PC-9 (cell line): ENCODE data around the gene PSTPIP1. TPM values are rescaled to one million over a fixed set of nuclear protein-coding genes. Genes with fewer than 3 reads are reported as not detected.

Experiments used
- BruUV-seq: library from RNA; stranded (reverse); fragments of 400-500 nt; replicated peaks from 2 replicates; lab custom pipeline; 2021; lab: Mats Ljungman, UMichigan
- CTCF ChIA-PET: fragments of 300-600 bp; sonication (Branson Sonifier 250); formaldehyde crosslinking; loops from one replicate; lab custom pipeline; 2022; ENCODE audit warnings: antibody characterized with exemption; lab: Charles Lee
- POLR2A ChIA-PET: fragments of 300-600 bp; sonication (Branson Sonifier 250); formaldehyde crosslinking; loops from one replicate; lab custom pipeline; 2022; ENCODE audit warnings: antibody characterized with exemption; ENCODE audit not compliant: unreplicated experiment; lab: Charles Lee
- DNase-seq, 2 experiments: peaks; one replicate each; pipeline versions ENCODE4 v3.0.0 to v3.0.0-alpha.2; 2015 to 2022; ENCODE audit warnings: mixed read lengths in 1 of 2
- H2AFZ ChIP-seq: fragments of 200-600 bp; sonication (generic); 2 replicates; pipeline ENCODE4 v1.8.1; 2017; ENCODE audit warnings: antibody characterized with exemption
- H3F3A ChIP-seq: fragments of 200-600 bp; sonication (generic); 2 replicates; pipeline ENCODE4 v1.8.1; 2017; ENCODE audit warnings: antibody characterized with exemption, mild to moderate bottlenecking, low read depth; ENCODE audit not compliant: insufficient read depth
- H3K27ac ChIP-seq: fragments of 200-600 bp; sonication (generic); 2 replicates; pipeline ENCODE4 v1.6.1; 2016; ENCODE audit warnings: mixed run types
- H3K27me3 ChIP-seq: fragments of 200-600 bp; sonication (generic); 2 replicates; pipeline ENCODE4 v1.6.1; 2016; ENCODE audit warnings: low read depth, mixed run types; ENCODE audit not compliant: insufficient read depth
- H3K36me3 ChIP-seq: fragments of 200-600 bp; sonication (generic); 2 replicates; pipeline ENCODE4 v1.6.1; 2016; ENCODE audit warnings: low read depth, mixed run types
- H3K4me1 ChIP-seq: fragments of 200-600 bp; sonication (generic); replicated peaks from 2 replicates; pipeline ENCODE4 v1.6.1; 2016; ENCODE audit warnings: mixed run types; ENCODE audit not compliant: insufficient read depth
- H3K4me2 ChIP-seq: fragments of 200-600 bp; sonication (generic); 2 replicates; pipeline ENCODE4 v1.6.1; 2017; ENCODE audit warnings: mixed run types
- H3K4me3 ChIP-seq: fragments of 200-600 bp; sonication (generic); 2 replicates; pipeline ENCODE4 v1.6.1; 2016; ENCODE audit warnings: mixed run types
- H3K79me2 ChIP-seq: fragments of 200-600 bp; sonication (generic); 2 replicates; pipeline ENCODE4 v1.6.1; 2017; ENCODE audit warnings: low read depth, mixed run types
- H3K9me2 ChIP-seq: fragments of 200-600 bp; sonication (generic); 2 replicates; pipeline ENCODE4 v1.8.1; 2017; ENCODE audit warnings: mild to moderate bottlenecking; ENCODE audit not compliant: insufficient read depth
- H3K9me3 ChIP-seq: fragments of 200-600 bp; sonication (generic); 2 replicates; pipeline ENCODE4 v1.8.1; 2016; ENCODE audit warnings: low read depth; ENCODE audit not compliant: insufficient read depth
- H4K20me1 ChIP-seq: fragments of 200-600 bp; sonication (generic); 2 replicates; pipeline ENCODE4 v1.8.1; 2017; ENCODE audit not compliant: insufficient read depth
- CTCF ChIP-seq: fragments of 200-600 bp; sonication (generic); conservative IDR thresholded peaks from 2 replicates; pipeline ENCODE4 v1.6.1; 2017; ENCODE audit warnings: mixed run types, antibody characterized with exemption, mild to moderate bottlenecking, moderate library complexity
- EZH2 ChIP-seq: fragments of 200-600 bp; sonication (generic); IDR thresholded peaks from 2 replicates; pipeline ENCODE4 v1.8.0; 2017; ENCODE audit warnings: antibody characterized with exemption, low read depth
- intact Hi-C: fragments of 100-400 bp; cut with micrococcal nuclease; formaldehyde crosslinking; loops from one replicate; pipeline ENCODE4 v1.10.0; 2022; ENCODE audit not compliant: unreplicated experiment
- total RNA-seq: library from RNA; stranded (reverse); gene quantifications from 2 replicates; pipeline ENCODE4 v1.2.3, GENCODE V29; 2021

The PSTPIP1 gene
- total RNA-seq, 1 experiment from 2014 or later = not detected

GRCh38 chr15:77069521-77070121 lies 74.7 kb downstream of the PSTPIP1 start:
- no peaks in the 10 kb centered on the region for H4K20me1 ChIP-seq
- peaks cover 51% of the 10 kb centered on the region for H3K79me2 ChIP-seq
- TF ChIP-seq CTCF = no peak
- TF ChIP-seq EZH2 = no peak
- no peak overlapping the region for H3K27ac ChIP-seq
- peak overlapping the region; percentile 88 for H3K4me3 ChIP-seq
- TSS peak; percentile 67 for BruUV-seq
- peak overlapping the region; percentile 92 for H3K4me2 ChIP-seq
- no peaks in the 10 kb centered on the region for H3K9me3 ChIP-seq
- no peak for DNase-seq
- POLR2A ChIA-PET = interaction anchor here (0.7 to 0.8 kb wide), 2 partner anchors 36 to 998 kb away, joined by 3 read pairs; no protein-coding TSS in a partner anchor
- H3K36me3 ChIP-seq = no peaks in the 10 kb centered on the region
- intact Hi-C loops = no loop called here
- peaks cover 55% of the 10 kb centered on the region for H3K4me1 ChIP-seq
- peak overlapping the region; percentile 82 for H2AFZ ChIP-seq
- H3K27me3 ChIP-seq = no peaks in the 10 kb centered on the region
- peaks cover 39% of the 10 kb centered on the region for H3F3A ChIP-seq
- H3K9me2 ChIP-seq = no peaks in the 10 kb centered on the region
- CTCF ChIA-PET = no interaction called here

GRCh38 chr15:77070180-77070494 lies 75.2 kb downstream of the PSTPIP1 start:
- POLR2A ChIA-PET = interaction anchor here (0.8 kb wide), 1 partner anchor 999 kb away, joined by 3 read pairs; no protein-coding TSS in a partner anchor
- Histone ChIP-seq H3K36me3 (no peaks in the 10 kb centered on the region), H3K9me2 (no peaks in the 10 kb centered on the region), H3K4me3 (peak overlapping the region; percentile 88), H3K4me2 (peak overlapping the region; percentile 92), H3K4me1 (peaks cover 50% of the 10 kb centered on the region), H3K27me3 (no peaks in the 10 kb centered on the region), H3F3A (peaks cover 33% of the 10 kb centered on the region), H2AFZ (peak overlapping the region; percentile 82), H3K79me2 (peaks cover 48% of the 10 kb centered on the region), H3K27ac (no peak overlapping the region), H3K9me3 (no peaks in the 10 kb centered on the region), H4K20me1 (no peaks in the 10 kb centered on the region)
- intact Hi-C loops = no loop called here
- no TSS peak for BruUV-seq
- no peak for DNase-seq
- TF ChIP-seq CTCF (no peak), EZH2 (no peak)
- CTCF ChIA-PET = no interaction called here

GRCh38 chr15:77070495-77071304 lies 75.8 kb downstream of the PSTPIP1 start, which contains the start of gene TSPAN3:
TSPAN3 (minus strand) TSS chr15:77071109; CDS start chr15:77070954, 155 bp downstream.
- H3K4me3 ChIP-seq = peak within 1 kb of the TSS; percentile 88
- no peak within 1 kb of the TSS for H3K27ac ChIP-seq
- peaks cover 28% of the 10 kb centered on the region for H3F3A ChIP-seq
- BruUV-seq = no TSS peak
- TF ChIP-seq EZH2 = no peak
- no peak for TF ChIP-seq CTCF
- intact Hi-C loops = no loop called here
- peaks cover 43% of the 10 kb centered on the region for H3K79me2 ChIP-seq
- ChIA-PET POLR2A (interaction anchor here (0.6 to 0.8 kb wide), 6 partner anchors 9 to 1086 kb away, joined by 3 to 6 read pairs (median 4); no protein-coding TSS in a partner anchor), CTCF (no interaction called here)
- H3K9me2 ChIP-seq = no peaks in the 10 kb centered on the region
- H3K36me3 ChIP-seq = no peaks in the 10 kb centered on the region
- peak within 1 kb of the TSS; percentile 92 for H3K4me2 ChIP-seq
- no peaks in the 10 kb centered on the region for H4K20me1 ChIP-seq
- H3K27me3 ChIP-seq = no peaks in the 10 kb centered on the region
- H2AFZ ChIP-seq = peak within 1 kb of the TSS; percentile 82
- H3K9me3 ChIP-seq = no peaks in the 10 kb centered on the region
- DNase-seq = peak; percentile 69 to 92
- H3K4me1 ChIP-seq = peaks cover 45% of the 10 kb centered on the region
